HG03135 (cell line): Measurements from ENCODE around the gene SCD.

Source experiments
- ATAC-seq: cut with Tn5 transposase; IDR thresholded peaks from one replicate; pipeline ENCODE4 v1.9.1; 2021; ENCODE audit warnings: mild to moderate bottlenecking, moderate library complexity; ENCODE audit not compliant: unreplicated experiment

Gene SCD

DNA sequence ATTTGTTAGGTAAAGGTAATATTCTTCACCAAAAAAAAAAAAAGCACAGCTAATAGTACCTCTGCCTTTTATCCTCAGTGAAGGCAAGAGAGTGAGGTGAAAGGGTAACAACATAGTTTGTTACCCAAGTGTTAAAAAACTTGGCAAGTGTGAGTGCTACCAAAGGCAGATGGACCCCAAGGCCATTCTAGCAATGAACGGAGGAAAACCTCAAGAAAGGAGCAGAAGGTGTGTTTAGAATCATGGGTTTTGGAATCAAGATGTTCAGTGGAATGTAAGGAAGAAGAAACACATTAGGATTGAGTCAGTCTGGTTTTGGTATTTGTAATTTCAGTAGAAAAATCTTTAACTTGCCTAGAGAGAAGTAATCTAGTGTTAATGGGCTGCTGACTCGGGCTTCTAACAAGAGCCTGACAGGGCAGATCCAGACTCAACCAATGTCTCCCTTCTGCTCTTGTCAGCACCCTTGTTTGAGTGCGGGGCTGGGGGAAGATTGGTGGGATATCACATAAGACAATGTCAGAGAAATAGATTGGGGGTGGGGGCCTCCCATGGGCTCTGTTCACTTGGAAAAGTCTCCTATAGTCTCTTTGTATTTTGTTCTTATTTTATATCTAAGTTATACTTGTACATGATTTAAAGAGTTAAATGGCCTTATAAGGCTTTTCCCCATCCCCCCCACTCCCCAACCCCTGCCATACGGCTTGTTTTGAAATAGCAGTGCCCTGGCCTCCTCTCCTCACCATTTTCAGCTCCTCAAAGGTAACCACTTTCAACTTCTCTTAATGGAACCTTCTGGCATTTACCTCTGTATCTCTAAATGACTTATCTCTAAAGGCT is 44.4 kb downstream of the SCD start:
- no peak for ATAC-seq

DNA sequence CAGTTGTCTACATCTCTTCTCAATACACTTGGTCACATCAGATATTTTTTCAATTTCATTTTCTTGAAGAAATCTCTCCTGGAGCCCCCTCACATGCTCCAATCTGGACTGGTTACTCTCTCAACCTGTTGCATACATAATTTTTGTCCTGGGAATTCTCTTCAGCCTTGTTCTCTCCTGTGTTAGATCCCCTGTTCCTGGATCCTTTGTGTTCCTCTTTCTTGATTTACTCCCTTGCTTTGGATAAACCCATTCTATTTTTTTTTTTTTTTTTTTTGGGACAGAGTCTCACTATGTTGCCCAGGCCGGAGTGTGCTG is 45.6 kb downstream of the SCD start:
- no peak for ATAC-seq

- ATAC-seq, result no peak
Measured at GRCh38 chr10:100395626-100396025, 48.6 kb downstream of the SCD start.

DNA sequence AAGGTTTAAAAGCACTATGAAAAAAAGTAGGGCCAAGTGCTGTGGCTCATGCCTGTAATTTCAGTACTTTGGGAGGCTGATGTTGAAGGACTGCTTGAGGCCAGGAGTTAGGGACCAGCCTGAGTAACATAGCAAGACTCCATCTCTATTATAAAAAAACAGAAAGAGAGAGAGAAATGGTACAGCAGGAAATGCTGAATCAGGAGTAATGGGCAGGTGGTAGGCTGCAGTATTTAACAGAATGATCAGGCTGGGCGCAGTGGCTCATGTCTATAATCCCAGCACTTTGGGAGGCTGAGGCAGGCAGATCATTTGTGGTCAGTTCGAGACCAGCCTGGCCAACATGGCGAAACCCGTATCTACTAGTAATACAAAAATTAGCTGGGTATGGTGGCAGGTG is 49.6 kb downstream of the SCD start:
- ATAC-seq, result no peak

DNA sequence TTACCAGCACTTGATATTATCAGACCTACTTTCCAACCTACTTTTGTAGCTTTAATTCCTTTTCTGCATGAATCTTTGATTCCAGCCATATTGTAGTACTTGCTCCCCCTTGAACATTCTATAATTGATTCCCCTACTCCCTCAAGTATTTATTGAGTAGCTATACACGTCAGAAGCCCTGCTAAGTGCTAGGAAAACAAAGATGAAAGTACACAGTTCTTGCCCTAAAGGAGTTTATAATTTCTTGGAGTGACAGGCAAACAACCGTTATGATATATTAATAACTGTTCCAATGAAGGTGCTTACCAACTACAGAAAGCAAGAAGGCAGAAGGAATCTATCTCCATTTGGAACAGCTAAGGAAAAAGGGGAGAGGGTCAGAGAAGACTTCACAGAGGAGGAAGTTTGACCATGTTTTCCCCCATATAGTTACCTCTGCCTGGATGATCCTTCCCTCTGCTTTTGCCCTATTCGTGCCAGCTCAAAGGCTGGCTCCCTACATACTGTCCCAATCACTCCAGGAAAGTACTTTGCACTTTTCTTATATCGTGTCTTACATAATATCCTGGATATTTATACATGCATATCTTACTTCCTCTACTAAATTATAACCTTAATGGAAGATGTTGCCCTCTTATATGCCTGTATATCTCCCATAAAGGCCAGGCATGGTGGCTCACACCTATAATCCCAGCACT is 54.7 kb downstream of the SCD start:
- no peak for ATAC-seq

DNA sequence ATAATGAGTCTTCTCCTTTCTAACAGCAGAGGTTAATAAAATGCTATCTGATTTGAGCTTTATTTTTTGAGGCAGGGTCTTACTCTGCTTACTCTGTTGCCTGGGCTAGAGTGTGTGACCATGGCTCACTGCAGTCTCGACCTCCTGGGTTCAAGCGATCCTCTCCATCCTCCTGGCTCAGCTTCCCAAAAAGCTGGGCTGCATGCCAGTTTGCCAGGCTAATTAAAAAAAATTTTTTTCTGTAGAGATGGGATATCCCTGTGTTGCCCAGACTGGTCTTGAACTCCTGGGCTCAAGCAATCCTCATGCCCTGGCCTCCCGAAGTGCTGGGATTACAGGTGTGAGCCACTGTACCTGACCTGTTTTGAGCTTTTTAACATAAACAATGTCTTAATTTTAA is 56.7 kb downstream of the SCD start:
- ATAC-seq, result no peak

DNA sequence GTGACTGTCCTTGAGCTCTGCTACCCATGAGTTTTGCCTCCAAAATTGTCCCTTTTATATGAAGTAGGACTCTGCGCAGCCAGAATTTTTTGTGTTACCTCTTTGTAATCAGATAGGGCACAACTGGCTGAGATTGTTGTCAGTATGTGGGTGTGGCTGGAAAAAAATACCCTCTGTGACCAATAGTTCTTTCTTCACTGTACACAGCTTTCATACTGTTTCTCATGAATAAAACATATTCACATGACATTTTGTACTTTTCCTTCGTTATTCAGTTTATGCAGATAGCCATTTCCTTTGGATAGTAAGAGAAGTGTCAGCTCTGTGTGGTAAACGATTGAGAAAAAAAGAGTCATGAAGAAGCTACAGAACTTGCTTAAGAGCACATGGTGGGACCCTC is 66.1 kb downstream of the SCD start:
- ATAC-seq, result no peak
